ENCODE results near the gene TMEM17.

TMEM17 gene

DNA sequence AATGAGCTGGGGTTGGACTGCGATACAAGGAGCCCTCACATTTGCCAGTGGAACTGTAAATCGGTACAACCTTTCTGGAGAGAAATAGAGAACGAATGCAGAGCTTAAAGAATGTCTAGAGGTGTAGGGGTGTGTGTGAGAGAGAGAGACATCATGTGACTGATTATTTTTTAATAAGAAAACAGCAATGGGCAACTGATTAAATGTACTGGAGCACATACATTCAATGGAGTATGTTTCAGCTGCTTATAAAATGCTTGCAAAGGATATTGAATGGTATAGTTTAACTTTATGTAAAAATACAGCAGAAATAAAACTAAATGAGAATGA, 391 bp upstream of the TMEM17 start:
- H4K20me1 ChIP-seq (ENCODE audit: low read depth, low read length), result no peaks in the 10 kb centered on the region
- H3K9me3 ChIP-seq (ENCODE audit: insufficient read depth, low read length), result no peaks in the 10 kb centered on the region
- no peak overlapping the region for H3K27ac ChIP-seq (ENCODE audit: low read depth, low read length)
- no peaks in the 10 kb centered on the region for H3K79me2 ChIP-seq (ENCODE audit: insufficient read depth, low read length)
- no peaks in the 10 kb centered on the region for H3K36me3 ChIP-seq (ENCODE audit: low read length)
- peak overlapping the region; percentile 37 for H3K9ac ChIP-seq (ENCODE audit: low read length)
- H3K9me2 ChIP-seq (replicated peaks; ENCODE audit: insufficient read depth, low read length), result no peaks in the 10 kb centered on the region
- peak overlapping the region; percentile 49 for H3K4me2 ChIP-seq (ENCODE audit: low read depth, low read length, poor library complexity, severe bottlenecking)
- H2AFZ ChIP-seq (ENCODE audit: low read depth, low read length, severe bottlenecking), result peak overlapping the region; percentile 36
- H3K4me3 ChIP-seq (ENCODE audit: insufficient read depth, low read length, poor library complexity, severe bottlenecking), result peak overlapping the region; percentile 47
- no peaks in the 10 kb centered on the region for H3K27me3 ChIP-seq (ENCODE audit: low read length)
- TF ChIP-seq, protein P1, sequence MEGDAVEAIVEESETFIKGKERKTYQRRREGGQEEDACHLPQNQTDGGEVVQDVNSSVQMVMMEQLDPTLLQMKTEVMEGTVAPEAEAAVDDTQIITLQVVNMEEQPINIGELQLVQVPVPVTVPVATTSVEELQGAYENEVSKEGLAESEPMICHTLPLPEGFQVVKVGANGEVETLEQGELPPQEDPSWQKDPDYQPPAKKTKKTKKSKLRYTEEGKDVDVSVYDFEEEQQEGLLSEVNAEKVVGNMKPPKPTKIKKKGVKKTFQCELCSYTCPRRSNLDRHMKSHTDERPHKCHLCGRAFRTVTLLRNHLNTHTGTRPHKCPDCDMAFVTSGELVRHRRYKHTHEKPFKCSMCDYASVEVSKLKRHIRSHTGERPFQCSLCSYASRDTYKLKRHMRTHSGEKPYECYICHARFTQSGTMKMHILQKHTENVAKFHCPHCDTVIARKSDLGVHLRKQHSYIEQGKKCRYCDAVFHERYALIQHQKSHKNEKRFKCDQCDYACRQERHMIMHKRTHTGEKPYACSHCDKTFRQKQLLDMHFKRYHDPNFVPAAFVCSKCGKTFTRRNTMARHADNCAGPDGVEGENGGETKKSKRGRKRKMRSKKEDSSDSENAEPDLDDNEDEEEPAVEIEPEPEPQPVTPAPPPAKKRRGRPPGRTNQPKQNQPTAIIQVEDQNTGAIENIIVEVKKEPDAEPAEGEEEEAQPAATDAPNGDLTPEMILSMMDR (IDR thresholded peaks at IDR 0.05; ENCODE audit: insufficient read depth, low read length, poor library complexity, severe bottlenecking), result no peak
- TF ChIP-seq EZH2phosphoT487 (conservative IDR thresholded peaks at IDR 0.05; ENCODE audit: low read length), result no peak
- no peaks in the 10 kb centered on the region for H3F3A ChIP-seq (ENCODE audit: insufficient read depth)

DNA sequence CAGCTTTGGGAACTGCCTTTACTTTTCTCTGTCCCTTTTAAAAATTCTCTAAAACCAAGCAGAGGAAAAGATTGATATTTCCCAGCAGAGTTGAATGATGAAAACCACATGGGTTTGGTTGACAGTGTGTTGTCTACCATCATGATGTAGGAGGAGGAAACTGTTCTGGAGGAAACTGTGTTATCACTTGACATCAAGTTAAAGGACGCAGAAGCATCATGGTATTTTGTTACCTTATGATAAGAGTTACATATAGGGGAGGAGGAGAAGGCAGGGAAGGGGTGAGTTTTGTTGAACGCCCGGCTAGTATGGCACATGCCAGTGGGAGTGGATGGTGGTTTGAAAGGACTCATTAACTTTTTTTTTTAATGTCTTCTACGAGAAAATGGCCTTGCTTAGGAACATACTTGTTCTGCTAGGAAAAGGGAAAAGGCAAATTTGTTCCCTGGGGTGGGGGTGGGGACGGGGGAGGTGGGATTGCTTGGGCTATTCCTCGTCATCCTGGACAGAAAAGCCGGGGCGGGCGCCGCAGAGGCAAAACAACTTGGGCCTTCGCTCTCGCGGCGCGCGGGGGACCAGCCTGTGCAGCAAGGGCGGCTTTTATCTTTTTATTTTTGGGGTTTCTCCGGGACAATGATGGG, 766 bp downstream of the TMEM17 start:
- peak overlapping the region; percentile 36 for H2AFZ ChIP-seq (ENCODE audit: low read depth, low read length, severe bottlenecking)

DNA sequence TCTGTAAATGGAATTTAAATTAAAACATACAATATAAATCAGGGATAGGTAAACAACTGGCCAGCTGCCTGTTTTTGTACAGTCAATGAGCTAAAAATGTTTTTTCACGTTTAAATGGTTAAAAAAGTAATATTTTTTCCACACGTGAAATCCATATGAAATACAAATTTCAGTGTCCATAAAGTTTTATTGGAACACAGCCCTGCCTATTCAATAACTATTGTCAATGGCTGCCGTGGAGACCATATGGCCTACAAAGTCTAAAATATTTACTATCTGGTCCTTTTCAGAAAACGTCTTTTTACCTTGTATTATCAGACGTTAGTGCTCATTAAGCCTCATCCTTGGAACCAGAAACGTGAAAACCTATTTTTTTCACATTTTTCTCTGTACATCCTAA, 1.3 kb downstream of the TMEM17 start:
- no peak overlapping the region for H3K27ac ChIP-seq (ENCODE audit: low read depth, low read length)
- H2AFZ ChIP-seq (ENCODE audit: low read depth, low read length, severe bottlenecking), result no peak overlapping the region
- H3K9me2 ChIP-seq (replicated peaks; ENCODE audit: insufficient read depth, low read length), result no peaks in the 10 kb centered on the region
- no peak overlapping the region for H3K9ac ChIP-seq (ENCODE audit: low read length)
- no peaks in the 10 kb centered on the region for H4K20me1 ChIP-seq (ENCODE audit: low read depth, low read length)
- H3F3A ChIP-seq (ENCODE audit: insufficient read depth), result no peaks in the 10 kb centered on the region
- no peaks in the 10 kb centered on the region for H3K79me2 ChIP-seq (ENCODE audit: insufficient read depth, low read length)
- no peak overlapping the region for H3K4me2 ChIP-seq (ENCODE audit: low read depth, low read length, poor library complexity, severe bottlenecking)
- no peaks in the 10 kb centered on the region for H3K9me3 ChIP-seq (ENCODE audit: insufficient read depth, low read length)
- no peaks in the 10 kb centered on the region for H3K36me3 ChIP-seq (ENCODE audit: low read length)
- H3K27me3 ChIP-seq (ENCODE audit: low read length), result no peaks in the 10 kb centered on the region
- TF ChIP-seq, protein P1 (IDR thresholded peaks at IDR 0.05; ENCODE audit: insufficient read depth, low read length, poor library complexity, severe bottlenecking), result no peak
- TF ChIP-seq EZH2phosphoT487 (conservative IDR thresholded peaks at IDR 0.05; ENCODE audit: low read length), result no peak
- H3K4me3 ChIP-seq (ENCODE audit: insufficient read depth, low read length, poor library complexity, severe bottlenecking), result no peak overlapping the region

More for the DNA sequence above, 766 bp downstream of the TMEM17 start:
- no peak overlapping the region for H3K27ac ChIP-seq (ENCODE audit: low read depth, low read length)
- H4K20me1 ChIP-seq (ENCODE audit: low read depth, low read length), result no peaks in the 10 kb centered on the region
- no peaks in the 10 kb centered on the region for H3K9me3 ChIP-seq (ENCODE audit: insufficient read depth, low read length)
- H3K36me3 ChIP-seq (ENCODE audit: low read length), result no peaks in the 10 kb centered on the region
- no peaks in the 10 kb centered on the region for H3K27me3 ChIP-seq (ENCODE audit: low read length)
- no peak for TF ChIP-seq EZH2phosphoT487 (conservative IDR thresholded peaks at IDR 0.05; ENCODE audit: low read length)
- TF ChIP-seq, protein P1 (IDR thresholded peaks at IDR 0.05; ENCODE audit: insufficient read depth, low read length, poor library complexity, severe bottlenecking), result no peak
- peak overlapping the region; percentile 49 for H3K4me2 ChIP-seq (ENCODE audit: low read depth, low read length, poor library complexity, severe bottlenecking)
- H3K79me2 ChIP-seq (ENCODE audit: insufficient read depth, low read length), result no peaks in the 10 kb centered on the region
- no peaks in the 10 kb centered on the region for H3F3A ChIP-seq (ENCODE audit: insufficient read depth)
- peak overlapping the region; percentile 37; the same call in 1 of the 2 replicates for H3K9ac ChIP-seq (ENCODE audit: low read length)
- H3K4me3 ChIP-seq (ENCODE audit: insufficient read depth, low read length, poor library complexity, severe bottlenecking), result no peak overlapping the region
- no peaks in the 10 kb centered on the region for H3K9me2 ChIP-seq (replicated peaks; ENCODE audit: insufficient read depth, low read length)

Measured in SU-DHL-6 (cell line).